Subcutaneous abdominal adipose tissue (tissue), 5 donors: ENCODE measurements around the gene ARID5A.
A peak's percentile ranks its signal among the peaks of the same experiment; 100 is the strongest.

Experiments
- H3K27ac ChIP-seq: one replicate; pipeline ENCODE4 v1.7.0; 2013; ENCODE audit warnings: low read depth, mild to moderate bottlenecking, inconsistent platforms, low read length, moderate library complexity
- H3K27me3 ChIP-seq, 5 donors: one replicate each; pipeline ENCODE4 v1.7.0; 2013; ENCODE audit warnings: low read length in 5 of 5, inconsistent platforms in 1 of 5; ENCODE audit not compliant: control insufficient read depth in 5 of 5, insufficient read depth in 4 of 5
- H3K36me3 ChIP-seq, 5 donors: one replicate each; pipeline ENCODE4 v1.7.0; 2013; ENCODE audit warnings: low read length in 5 of 5; ENCODE audit not compliant: control insufficient read depth in 5 of 5, insufficient read depth in 5 of 5
- H3K4me1 ChIP-seq, 5 donors: one replicate each; pipeline ENCODE4 v1.7.0; 2013; ENCODE audit warnings: low read length in 5 of 5, mild to moderate bottlenecking in 3 of 5, moderate library complexity in 1 of 5; ENCODE audit not compliant: control insufficient read depth in 5 of 5, insufficient read depth in 5 of 5
- H3K4me3 ChIP-seq, 5 donors: one replicate each; pipeline ENCODE4 v1.7.0; 2013; ENCODE audit warnings: low read length in 5 of 5, low read depth in 1 of 5
- H3K9ac ChIP-seq, 5 donors: one replicate each; pipeline ENCODE4 v1.7.0; 2013; ENCODE audit warnings: low read length in 5 of 5, mild to moderate bottlenecking in 4 of 5, moderate library complexity in 3 of 5
- H3K9me3 ChIP-seq, 5 donors: one replicate each; pipeline ENCODE4 v1.7.0; 2013; ENCODE audit warnings: low read length in 5 of 5; ENCODE audit not compliant: control insufficient read depth in 5 of 5
- donor health status: healthy.
- donor health status: healthy.
- donor health status: healthy.
- donor health status: healthy.
- donor health status: healthy.

Gene ARID5A

DNA sequence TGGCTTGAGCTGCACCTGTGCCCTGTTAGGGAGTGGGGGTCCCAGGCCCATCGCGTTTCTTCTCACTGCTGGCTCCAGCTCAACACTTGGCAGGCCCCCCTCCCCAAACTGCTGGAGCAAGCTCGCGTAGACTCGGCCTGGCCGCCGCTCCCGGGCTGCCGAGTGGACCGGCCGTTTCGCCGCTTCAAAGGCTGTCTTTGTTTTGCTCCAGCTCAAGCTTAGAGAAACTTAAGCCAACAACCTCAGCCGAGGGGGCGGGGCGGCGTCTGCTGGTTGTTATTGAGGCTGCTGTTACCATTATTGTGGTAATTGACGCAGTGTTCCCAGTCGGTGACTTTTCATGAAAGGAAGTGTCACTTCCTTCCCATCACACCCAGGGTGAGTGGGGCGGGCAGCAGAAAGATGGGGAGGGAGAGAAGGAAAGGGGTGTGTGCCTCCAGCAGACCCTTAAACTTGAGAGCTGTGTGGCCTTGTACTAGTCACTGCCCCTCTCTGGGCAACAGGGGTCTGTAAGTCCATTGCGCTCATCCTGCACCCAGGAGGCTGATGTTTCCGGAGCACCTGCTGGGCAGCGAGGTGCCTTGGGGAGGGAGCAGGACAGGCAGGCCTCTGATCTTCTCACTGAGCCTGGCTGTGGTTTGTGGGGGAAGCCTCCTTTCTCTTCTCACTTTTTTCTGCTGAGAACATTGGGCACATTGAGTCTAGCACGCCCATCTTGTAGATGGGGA, 2.1 kb downstream of the ARID5A start:
- peaks cover 0 to 8% (median 5%) of the 10 kb centered on the region in 5 donors for H3K36me3 ChIP-seq
- no peaks in the 10 kb centered on the region for H3K9me3 ChIP-seq
- H3K27me3 ChIP-seq, result peaks cover 0 to 5% (median 0%) of the 10 kb centered on the region in 5 donors
- H3K4me3 ChIP-seq, result peak overlapping the region; percentile 74 to 93 (median 82)
- peaks cover 16 to 72% (median 59%) of the 10 kb centered on the region in 5 donors for H3K4me1 ChIP-seq
- H3K27ac ChIP-seq, result no peak overlapping the region
- H3K9ac ChIP-seq, result peak overlapping the region; percentile 38 to 84 (median 83)

DNA sequence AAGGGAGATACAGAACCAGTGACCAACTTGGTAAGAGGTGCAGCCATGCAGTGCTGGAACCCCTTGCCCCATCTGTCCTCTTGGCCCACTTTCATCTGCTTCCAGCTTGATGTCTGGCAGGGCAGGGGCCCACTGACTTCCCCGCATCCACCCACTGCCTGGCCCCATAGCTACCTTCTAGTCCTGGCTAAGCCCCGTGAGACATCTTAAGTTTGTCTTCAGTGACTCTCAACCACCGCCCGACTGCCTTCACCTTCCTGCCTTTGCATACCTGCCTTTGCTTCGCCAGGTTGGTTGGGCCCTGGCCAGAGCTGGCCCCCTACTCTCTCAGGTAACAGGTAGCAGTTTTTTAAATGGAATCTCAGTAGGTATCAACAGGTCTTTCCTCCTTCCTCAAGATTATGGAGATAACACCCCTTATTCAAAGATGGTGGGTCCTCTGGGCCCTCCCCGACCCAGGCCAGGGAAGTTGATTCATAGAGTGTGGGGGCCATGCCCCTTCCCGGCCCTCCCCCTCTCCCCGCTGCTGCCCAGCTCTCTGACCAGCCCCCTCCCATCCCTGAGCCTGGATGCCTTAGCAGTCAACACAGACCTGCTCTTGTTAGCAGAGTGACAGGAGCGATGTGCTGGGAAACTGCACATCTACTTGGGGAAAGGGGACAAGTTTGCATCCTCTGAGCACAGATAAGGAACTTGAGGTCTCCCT, 2.8 kb downstream of the ARID5A start:
- Histone ChIP-seq H3K4me1 (peaks cover 9 to 65% (median 51%) of the 10 kb centered on the region in 5 donors), H3K4me3 (peak overlapping the region; percentile 22 to 93 (median 74)), H3K9ac (peak overlapping the region in 2 of 5 donors; percentile 4 to 83)

DNA sequence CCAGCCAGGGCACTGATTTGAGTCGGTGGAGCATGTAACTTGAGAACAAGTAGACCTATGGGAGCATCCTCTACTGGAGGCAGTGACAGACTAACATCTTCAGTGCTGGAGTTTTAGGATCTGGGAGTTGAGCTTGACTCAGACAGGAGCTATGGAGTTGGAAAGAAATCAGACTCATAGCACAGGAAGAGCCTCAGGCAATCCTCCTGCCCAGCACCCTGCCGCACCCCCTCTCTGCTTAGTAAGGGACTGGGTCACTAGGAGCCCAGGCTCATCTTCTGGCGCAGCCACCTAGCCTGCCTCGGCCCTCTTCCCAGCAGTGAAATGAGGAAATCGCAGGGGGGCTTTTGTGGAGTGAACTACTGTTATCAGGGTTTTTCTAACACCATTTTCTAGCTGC, 3.6 kb downstream of the ARID5A start:
- peak overlapping the region in 1 of 5 donors; percentile 4 for H3K9ac ChIP-seq
- no peak overlapping the region for H3K27ac ChIP-seq
- no peak overlapping the region for H3K4me3 ChIP-seq
- peaks cover 0 to 14% (median 6%) of the 10 kb centered on the region in 5 donors for H3K36me3 ChIP-seq
- H3K9me3 ChIP-seq, result no peaks in the 10 kb centered on the region
- H3K27me3 ChIP-seq, result peaks cover 0 to 3% (median 0%) of the 10 kb centered on the region in 5 donors
- H3K4me1 ChIP-seq, result peaks cover 9 to 58% (median 44%) of the 10 kb centered on the region in 5 donors

More for the DNA sequence above, 2.8 kb downstream of the ARID5A start:
- peaks cover 0 to 13% (median 6%) of the 10 kb centered on the region in 5 donors for H3K36me3 ChIP-seq
- H3K27ac ChIP-seq, result no peak overlapping the region
- no peaks in the 10 kb centered on the region for H3K9me3 ChIP-seq
- H3K27me3 ChIP-seq, result peaks cover 0 to 3% (median 0%) of the 10 kb centered on the region in 5 donors

DNA sequence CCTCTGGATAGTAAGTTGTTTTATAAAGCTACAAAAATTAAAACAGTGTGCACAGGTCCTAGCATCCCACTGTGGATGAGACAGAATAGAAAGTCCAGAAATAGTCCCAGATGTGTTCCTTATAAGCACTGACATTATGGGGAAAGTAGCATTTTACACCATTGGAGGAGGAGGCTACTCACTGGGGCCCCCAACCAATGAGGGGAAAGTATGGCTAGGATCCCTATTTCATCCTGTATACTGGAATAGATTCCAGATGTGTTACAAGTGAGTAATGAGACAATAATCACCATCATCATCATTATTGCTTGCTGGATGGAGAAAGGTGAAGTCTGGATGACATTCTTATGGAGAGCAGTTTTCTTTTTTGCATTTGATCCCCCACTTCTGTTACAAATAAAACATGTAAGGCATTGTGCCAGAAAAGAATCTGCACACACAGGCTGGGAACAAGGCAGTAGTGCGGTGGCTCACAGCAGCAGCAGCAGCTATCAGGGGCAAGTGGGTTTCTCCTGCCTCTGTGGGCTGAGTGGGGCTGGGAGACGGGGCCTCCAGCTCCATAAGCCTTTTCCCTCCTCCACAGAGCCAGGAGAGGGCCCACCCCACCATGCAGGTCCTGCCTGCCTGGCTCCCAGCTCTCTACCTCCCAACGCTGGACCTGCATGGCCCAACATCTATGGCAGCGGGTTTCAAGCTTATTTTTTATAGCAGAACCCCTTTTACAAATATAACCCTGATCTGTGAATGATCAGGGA, 5.0 kb downstream of the ARID5A start:
- Histone ChIP-seq H3K27me3 (peaks cover 0 to 3% (median 0%) of the 10 kb centered on the region in 5 donors), H3K36me3 (peaks cover 0 to 21% (median 6%) of the 10 kb centered on the region in 5 donors), H3K4me1 (peaks cover 7 to 46% (median 36%) of the 10 kb centered on the region in 5 donors), H3K9me3 (no peaks in the 10 kb centered on the region), H3K4me3 (no peak overlapping the region), H3K9ac (no peak overlapping the region), H3K27ac (no peak overlapping the region)

DNA sequence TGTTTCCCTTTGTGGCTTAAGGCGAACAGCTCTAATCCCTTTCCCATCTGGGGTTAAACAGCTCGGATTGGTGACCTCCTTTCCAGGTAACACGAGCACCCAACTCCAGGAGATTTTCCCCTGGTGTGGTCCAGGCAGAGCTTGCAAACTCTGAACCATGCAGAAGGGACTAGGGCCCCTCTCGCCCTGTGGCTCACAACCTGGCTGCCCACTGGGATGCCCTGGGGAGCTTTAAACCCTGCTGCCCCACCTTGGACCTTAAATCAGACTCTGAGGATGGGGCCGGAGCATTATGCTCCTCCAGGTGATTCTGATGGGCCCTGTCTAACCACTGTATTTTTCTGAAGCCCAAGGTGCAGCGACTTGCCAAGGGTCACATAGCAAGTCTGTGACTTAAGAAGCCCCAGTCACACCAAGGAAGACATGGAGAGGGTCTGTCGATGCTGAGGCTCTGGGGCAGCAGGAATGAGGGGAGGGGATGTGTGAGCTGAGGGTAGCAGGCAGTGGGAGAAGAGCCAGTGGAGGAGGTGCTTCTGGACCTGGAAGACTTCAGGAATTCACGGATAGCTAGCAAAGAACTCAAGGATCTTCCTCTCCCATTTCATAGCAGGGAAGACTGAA, 5.9 kb downstream of the ARID5A start:
- H3K27me3 ChIP-seq, result peaks cover 0 to 3% (median 0%) of the 10 kb centered on the region in 5 donors
- H3K27ac ChIP-seq, result no peak overlapping the region
- H3K9me3 ChIP-seq, result no peaks in the 10 kb centered on the region
- peaks cover 7 to 43% (median 36%) of the 10 kb centered on the region in 5 donors for H3K4me1 ChIP-seq
- no peak overlapping the region for H3K4me3 ChIP-seq
- H3K36me3 ChIP-seq, result peaks cover 0 to 29% (median 10%) of the 10 kb centered on the region in 5 donors
- no peak overlapping the region for H3K9ac ChIP-seq

DNA sequence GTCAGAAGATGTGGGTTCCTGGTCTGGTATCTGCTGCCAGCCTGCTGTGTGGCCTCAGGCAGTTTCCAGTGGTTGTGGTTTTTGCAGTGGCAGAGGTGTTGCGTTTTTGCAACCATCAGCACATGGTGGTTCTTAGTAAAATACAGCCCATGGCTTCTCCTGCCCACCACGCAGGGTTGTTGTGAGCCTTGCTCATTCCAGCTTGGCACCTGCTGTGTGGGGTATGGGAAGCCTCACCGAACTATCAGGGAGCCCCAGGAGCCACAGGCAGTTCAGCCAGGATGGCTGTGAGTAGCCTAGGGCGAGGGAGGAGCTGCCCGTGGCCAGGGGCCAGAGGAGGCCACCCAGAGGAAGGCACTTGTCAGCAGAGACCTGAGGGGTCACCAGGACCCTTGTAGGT, 9.8 kb downstream of the ARID5A start:
- Histone ChIP-seq H3K4me1 (peaks cover 1 to 14% (median 10%) of the 10 kb centered on the region in 5 donors), H3K9me3 (no peaks in the 10 kb centered on the region), H3K27ac (no peak overlapping the region), H3K36me3 (peaks cover 0 to 65% (median 39%) of the 10 kb centered on the region in 5 donors), H3K9ac (no peak overlapping the region), H3K4me3 (no peak overlapping the region), H3K27me3 (no peaks in the 10 kb centered on the region)

DNA sequence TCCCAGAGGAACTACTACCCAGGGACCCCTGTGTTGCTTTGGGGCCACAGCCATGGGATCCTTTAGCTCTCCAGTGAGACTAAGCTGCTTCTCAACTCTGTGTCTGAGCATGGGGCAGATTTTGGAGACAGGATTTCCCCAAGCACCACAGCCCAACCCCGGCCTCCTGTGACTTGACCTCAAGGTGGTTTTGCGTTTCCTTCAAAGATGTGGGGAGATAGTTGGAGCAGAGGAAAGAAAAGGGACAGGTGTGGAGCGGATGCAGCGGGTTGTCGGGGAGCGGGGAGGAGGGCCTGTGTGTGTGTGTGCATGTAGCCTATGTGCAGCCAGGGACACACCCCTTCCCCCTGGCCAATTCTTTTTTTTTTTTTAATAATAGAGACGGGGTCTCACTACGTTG, 10.2 kb downstream of the ARID5A start:
- Histone ChIP-seq H3K9ac (no peak overlapping the region), H3K9me3 (no peaks in the 10 kb centered on the region), H3K36me3 (peaks cover 0 to 70% (median 44%) of the 10 kb centered on the region in 5 donors), H3K27me3 (no peaks in the 10 kb centered on the region), H3K4me1 (peaks cover 0 to 10% (median 5%) of the 10 kb centered on the region in 5 donors), H3K4me3 (no peak overlapping the region), H3K27ac (no peak overlapping the region)

DNA sequence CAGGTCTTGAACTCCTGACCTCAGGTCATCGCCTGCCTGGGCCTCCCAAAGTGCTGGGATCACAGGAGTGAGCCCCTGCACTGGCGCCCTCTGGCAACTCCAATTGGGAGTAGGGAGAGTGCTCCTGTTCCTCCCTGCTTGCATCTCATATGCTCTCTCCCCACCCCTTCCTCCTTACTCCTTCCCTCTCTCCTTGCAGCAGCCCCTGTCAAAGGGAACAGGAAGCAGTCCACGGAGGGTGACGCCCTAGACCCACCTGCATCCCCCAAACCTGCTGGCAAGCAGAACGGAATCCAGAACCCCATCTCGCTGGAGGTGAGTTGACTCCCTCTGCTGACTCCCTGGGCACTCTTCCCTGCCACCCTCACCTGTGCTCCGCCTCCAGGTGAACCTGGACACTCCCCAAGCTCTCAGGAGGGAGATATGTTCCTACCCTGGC, 10.7 kb downstream of the ARID5A start:
- no peaks in the 10 kb centered on the region for H3K9me3 ChIP-seq
- H3K36me3 ChIP-seq, result peaks cover 0 to 74% (median 48%) of the 10 kb centered on the region in 5 donors
- H3K4me1 ChIP-seq, result peaks cover 0 to 6% (median under 1%) of the 10 kb centered on the region in 5 donors
- H3K27ac ChIP-seq, result no peak overlapping the region
- H3K9ac ChIP-seq, result no peak overlapping the region
- H3K27me3 ChIP-seq, result no peaks in the 10 kb centered on the region
- H3K4me3 ChIP-seq, result no peak overlapping the region

DNA sequence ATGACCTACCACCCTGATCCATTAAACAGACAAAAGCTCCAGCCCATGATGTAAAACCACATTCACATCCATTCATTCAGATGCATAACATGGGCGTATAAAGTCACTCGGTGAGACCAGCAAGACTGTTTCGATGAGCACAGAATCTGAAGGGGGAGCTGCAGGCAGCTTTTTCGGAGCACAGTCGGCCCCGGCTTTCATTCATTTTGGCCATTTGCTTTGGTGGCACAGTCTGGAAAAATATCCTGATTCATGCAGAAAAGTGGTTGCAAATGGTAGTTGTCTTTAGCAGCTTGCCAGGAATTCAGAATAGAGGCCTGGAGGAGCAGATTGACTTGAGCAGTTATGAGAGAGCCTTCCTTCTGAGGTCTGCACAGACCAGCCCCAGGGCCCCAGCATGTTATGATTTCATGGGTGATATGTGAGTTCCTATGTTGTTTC, 11.2 kb downstream of the ARID5A start:
- Histone ChIP-seq H3K9ac (no peak overlapping the region), H3K4me1 (peaks cover 0 to 6% (median 0%) of the 10 kb centered on the region in 5 donors), H3K36me3 (peaks cover 0 to 77% (median 48%) of the 10 kb centered on the region in 5 donors), H3K4me3 (no peak overlapping the region), H3K27me3 (no peaks in the 10 kb centered on the region), H3K9me3 (no peaks in the 10 kb centered on the region), H3K27ac (no peak overlapping the region)
